Mucosa of gallbladder (tissue), 1 donor: Measurements from ENCODE around the gene DAGLA. TPM values are rescaled to one million over a fixed set of nuclear protein-coding genes. Genes with fewer than 3 reads are reported as not detected.
A peak's percentile ranks its signal among the peaks of the same experiment; 100 is the strongest.

ENCODE experiments used
- DNase-seq: peaks from one replicate; pipeline ENCODE4 v3.0.0-alpha.2; 2020; ENCODE audit warnings: low spot score
- total RNA-seq: library from RNA; stranded (reverse); gene quantifications from one replicate; pipeline ENCODE4 v1.2.1, GENCODE V29; 2021
- donor health status: DM: no; HTN: no; CAD: no.

The DAGLA gene
- total RNA-seq, 1 donor from 2014 or later: 10.6 TPM

- DNase-seq: no peak
Measured at GRCh38 chr11:61728066-61728939, 48.1 kb downstream of the DAGLA start.

DNA sequence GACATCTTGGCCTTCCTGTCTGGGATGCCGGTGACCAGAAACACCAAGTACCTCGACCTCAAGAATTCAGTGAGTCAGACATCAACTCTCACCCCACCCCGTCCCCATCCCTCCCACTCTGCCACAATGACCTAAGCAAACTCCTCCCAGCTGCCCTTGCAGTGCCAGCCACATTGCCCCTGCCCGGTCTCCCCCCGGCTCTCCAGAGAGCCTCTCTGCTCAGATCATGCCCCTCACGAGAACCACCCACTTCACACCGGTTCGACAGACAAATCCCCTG, 48.7 kb downstream of the DAGLA start:
- no peak for DNase-seq

- no peak for DNase-seq
Measured at GRCh38 chr11:61730240-61730994, 50.2 kb downstream of the DAGLA start.

GRCh38 chr11:61731211-61731951, 51.2 kb downstream of the DAGLA start:
- no peak for DNase-seq

DNA sequence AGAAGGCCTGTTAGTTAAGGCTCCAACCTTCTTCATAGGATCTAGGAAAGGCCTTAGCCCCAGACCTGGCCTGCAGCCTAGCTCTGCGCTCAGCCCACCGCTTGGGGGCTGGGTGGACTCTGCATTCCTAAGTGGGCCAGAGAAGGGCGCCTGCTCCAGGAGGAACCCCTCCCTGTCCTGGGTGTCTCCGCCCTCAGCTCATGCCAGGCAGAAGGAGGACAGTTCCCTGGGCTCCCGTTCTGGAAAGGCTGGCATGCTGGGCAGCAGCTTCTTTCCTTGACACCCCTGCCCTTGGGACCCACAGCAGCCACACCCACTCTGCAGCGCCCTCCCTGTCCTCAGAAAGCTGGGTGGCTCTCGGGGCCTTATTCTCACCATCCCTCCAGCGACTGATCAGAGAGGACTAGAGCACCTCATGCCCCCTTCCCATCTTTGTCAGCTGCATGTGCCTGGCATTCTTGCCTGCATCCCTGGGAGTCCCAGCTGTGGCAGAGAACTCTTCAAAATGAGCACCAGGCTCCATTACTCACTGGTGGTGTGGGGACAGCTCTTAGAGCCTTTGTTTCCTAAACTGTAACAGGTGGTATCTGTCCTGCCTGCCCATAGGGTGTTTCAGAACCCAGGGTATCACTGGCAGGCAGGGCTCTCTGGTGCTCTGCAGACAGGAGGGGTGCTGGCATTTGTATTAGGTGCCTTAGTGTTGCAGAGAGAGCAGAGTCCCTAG, 51.9 kb downstream of the DAGLA start:
- DNase-seq: no peak

GRCh38 chr11:61732705-61733104, 52.5 kb downstream of the DAGLA start:
- DNase-seq: no peak

DNA sequence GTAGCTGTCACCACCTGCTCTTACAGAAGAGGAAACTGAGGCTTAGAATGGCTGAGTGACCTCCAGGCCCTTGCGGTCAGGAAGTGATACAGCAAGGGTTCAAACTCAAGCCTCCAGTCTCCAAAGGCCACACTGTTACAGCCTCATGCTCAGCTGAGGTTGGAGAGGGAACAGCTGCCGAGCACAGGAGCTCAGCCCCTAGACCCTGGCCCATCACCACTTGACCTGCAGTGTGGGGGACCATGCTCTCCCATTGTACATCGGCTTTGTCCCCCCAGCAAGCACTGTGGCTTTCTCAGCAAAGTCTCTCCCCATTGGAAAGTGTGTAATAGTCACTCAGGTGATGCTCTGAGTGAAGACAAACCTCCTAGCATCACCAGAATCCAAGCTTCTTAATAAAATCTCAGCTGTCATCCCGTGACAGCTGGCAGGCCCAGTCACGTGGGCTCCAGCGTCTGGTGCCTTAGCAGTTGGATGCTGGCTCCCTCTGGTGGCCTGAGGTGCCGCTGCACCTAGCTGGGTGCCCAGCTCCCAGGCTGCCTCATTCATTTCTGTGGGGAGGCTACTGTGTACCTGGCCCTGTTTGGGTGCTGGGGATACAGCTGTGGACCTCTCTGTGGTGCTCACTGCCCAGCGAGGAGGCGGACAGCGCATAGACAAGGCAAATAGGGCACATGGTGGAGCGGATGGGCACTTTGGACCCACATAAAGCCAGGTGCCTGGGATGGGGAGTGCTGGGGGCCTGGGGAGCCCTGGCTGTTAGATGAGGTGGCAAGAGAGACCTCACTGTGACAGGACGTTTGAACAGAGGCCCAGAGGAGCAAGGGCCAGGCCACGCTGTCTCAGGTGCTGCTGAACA, 53.2 kb downstream of the DAGLA start:
- peak; percentile 88 for DNase-seq

GRCh38 chr11:61734767-61735166, 54.6 kb downstream of the DAGLA start:
- no peak for DNase-seq

- no peak for DNase-seq
Measured at GRCh38 chr11:61735391-61735790, 55.2 kb downstream of the DAGLA start.

GRCh38 chr11:61736310-61736709, 56.1 kb downstream of the DAGLA start:
- DNase-seq: no peak

DNA sequence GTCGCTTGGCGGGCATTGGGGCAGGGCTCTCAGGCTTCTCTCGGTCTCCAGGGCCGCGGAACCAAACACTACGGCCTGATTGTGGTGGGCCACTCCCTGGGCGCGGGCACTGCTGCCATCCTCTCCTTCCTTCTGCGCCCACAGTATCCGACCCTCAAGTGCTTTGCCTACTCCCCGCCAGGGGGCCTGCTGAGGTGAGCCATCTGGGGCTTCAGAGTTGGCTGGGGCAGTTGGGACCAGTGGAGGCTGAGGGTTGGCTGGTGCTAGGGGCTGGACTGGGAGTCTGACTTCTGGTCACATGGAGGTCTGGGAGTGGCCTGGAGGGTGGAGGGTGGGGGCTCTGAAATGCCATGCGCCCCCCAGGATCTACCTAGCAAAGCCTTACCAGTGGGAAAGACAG, 56.9 kb downstream of the DAGLA start:
- no peak for DNase-seq

DNA sequence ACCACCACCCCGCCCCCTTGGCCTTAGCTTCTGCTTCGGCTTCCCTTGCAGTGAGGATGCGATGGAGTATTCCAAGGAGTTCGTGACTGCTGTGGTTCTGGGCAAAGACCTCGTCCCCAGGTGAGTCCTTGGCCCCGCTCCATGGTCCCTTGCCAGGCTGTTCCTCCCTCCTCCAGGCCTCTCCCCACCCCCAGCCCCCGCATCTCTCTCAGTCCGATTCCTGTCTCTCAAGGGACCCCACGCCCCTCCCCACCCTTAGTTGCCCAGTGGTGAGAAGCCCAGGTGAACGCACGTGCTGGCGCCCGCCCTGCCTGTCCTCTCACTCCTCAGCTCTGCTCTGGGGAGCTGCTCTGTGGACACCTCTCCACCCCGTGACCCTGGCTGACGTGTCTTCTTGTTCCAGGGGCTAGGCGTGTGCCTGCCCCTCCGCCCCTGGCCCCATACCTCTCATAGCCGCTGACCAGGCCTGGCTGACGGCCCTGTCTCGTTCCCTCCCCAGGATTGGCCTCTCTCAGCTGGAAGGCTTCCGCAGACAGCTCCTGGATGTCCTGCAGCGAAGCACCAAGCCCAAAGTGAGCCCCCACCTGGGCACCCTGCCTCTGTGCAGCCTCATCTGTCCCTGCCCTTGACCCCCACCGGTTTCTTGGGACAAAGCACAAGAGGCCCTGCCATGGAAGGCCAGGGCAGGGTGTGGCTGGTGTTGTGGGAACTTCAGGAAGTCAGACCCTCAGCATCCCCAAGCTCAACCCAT, 57.6 kb downstream of the DAGLA start:
- no peak for DNase-seq

GRCh38 chr11:61738776-61739175, 58.6 kb downstream of the DAGLA start:
- DNase-seq: no peak

DNA sequence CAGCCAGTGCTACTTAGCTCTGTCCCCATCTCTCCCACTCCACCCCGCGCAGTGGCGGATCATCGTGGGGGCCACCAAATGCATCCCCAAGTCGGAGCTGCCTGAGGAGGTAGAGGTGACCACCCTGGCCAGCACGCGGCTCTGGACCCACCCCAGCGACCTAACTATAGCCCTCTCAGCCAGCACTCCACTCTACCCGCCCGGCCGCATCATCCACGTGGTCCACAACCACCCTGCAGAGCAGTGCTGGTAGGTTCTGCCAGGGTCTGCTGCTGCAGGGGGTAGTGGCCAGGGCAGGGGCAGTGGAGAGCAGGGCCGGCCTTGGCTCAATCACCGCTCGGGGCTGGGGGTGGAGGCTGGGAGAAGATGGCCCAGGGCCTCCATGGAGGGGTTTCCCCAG, 59.2 kb downstream of the DAGLA start:
- DNase-seq: no peak

- DNase-seq: no peak
Measured at GRCh38 chr11:61739966-61740365, 59.8 kb downstream of the DAGLA start.

GRCh38 chr11:61742391-61742790, 62.2 kb downstream of the DAGLA start:
- DNase-seq: peak; percentile 50

- no peak for DNase-seq
Measured at GRCh38 chr11:61743486-61744095, 63.4 kb downstream of the DAGLA start.

DNA sequence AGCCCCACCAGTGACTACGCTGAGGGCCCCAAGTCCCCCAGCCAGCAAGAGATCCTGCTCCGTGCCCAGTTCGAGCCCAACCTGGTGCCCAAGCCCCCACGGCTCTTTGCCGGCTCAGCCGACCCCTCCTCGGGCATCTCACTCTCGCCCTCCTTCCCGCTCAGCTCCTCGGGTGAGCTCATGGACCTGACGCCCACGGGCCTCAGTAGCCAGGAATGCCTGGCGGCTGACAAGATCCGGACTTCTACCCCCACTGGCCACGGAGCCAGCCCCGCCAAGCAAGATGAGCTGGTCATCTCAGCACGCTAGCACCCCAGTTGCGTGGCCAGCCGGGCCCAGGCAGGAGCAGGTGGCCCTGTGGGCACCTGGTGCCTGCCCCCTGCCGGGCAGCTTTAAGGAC, 64.0 kb downstream of the DAGLA start:
- DNase-seq: no peak

- no peak for DNase-seq
Measured at GRCh38 chr11:61744609-61745156, 64.5 kb downstream of the DAGLA start.
